ENCODE data around the gene VTI1A.
"Not testable (repeated sequence)": the region's sequence is repeated elsewhere in the genome, so short reads cannot be mapped to it uniquely, and the experiment has no call there.

The VTI1A gene

GRCh38 chr10:112454910-112455779 is 8.1 kb downstream of the VTI1A start:
- DNase-seq: no peak

GRCh38 chr10:112456533-112456932 is 9.5 kb downstream of the VTI1A start:
- DNase-seq: no peak

- no peak for DNase-seq
Measured at GRCh38 chr10:112460366-112460765, 13.4 kb downstream of the VTI1A start.

GRCh38 chr10:112461029-112461887 is 14.2 kb downstream of the VTI1A start:
- DNase-seq: no peak

GRCh38 chr10:112464074-112464473 is 17.1 kb downstream of the VTI1A start:
- not testable (repeated sequence) for DNase-seq

- DNase-seq: no peak
Measured at GRCh38 chr10:112465299-112465883, 18.4 kb downstream of the VTI1A start.

GRCh38 chr10:112466802-112467201 is 19.8 kb downstream of the VTI1A start:
- no peak for DNase-seq

GRCh38 chr10:112467541-112468075 is 20.6 kb downstream of the VTI1A start:
- DNase-seq: no peak

- DNase-seq: no peak
Measured at GRCh38 chr10:112471878-112472487, 25.0 kb downstream of the VTI1A start.

- no peak for DNase-seq
Measured at GRCh38 chr10:112475575-112476218, 28.7 kb downstream of the VTI1A start.

GRCh38 chr10:112481602-112482001 is 34.6 kb downstream of the VTI1A start:
- DNase-seq: no peak

- DNase-seq: no peak
Measured at GRCh38 chr10:112484399-112484798, 37.4 kb downstream of the VTI1A start.

GRCh38 chr10:112487964-112488363 is 40.9 kb downstream of the VTI1A start:
- DNase-seq: no peak

- DNase-seq: peak; percentile 32
Measured at GRCh38 chr10:112490545-112490944, 43.5 kb downstream of the VTI1A start.

GRCh38 chr10:112491144-112491543 is 44.1 kb downstream of the VTI1A start:
- no peak for DNase-seq

- no peak for DNase-seq
Measured at GRCh38 chr10:112492736-112493135, 45.7 kb downstream of the VTI1A start.

GRCh38 chr10:112497347-112497950 is 50.4 kb downstream of the VTI1A start:
- no peak for DNase-seq

- DNase-seq: no peak
Measured at GRCh38 chr10:112498806-112499205, 51.8 kb downstream of the VTI1A start.

GRCh38 chr10:112499985-112500384 is 53.0 kb downstream of the VTI1A start:
- not testable (repeated sequence) for DNase-seq

- DNase-seq: no peak
Measured at GRCh38 chr10:112502536-112502935, 55.5 kb downstream of the VTI1A start.

GRCh38 chr10:112503643-112504042 is 56.6 kb downstream of the VTI1A start:
- DNase-seq: no peak

- no peak for DNase-seq
Measured at GRCh38 chr10:112507046-112507445, 60.0 kb downstream of the VTI1A start.

All from right hindlimb (tissue), 1 donor.